ENCODE results near the gene RALY.
"Not testable (repeated sequence)": the region's sequence is repeated elsewhere in the genome, so short reads cannot be mapped to it uniquely, and the experiment has no call there.

RALY gene

DNA sequence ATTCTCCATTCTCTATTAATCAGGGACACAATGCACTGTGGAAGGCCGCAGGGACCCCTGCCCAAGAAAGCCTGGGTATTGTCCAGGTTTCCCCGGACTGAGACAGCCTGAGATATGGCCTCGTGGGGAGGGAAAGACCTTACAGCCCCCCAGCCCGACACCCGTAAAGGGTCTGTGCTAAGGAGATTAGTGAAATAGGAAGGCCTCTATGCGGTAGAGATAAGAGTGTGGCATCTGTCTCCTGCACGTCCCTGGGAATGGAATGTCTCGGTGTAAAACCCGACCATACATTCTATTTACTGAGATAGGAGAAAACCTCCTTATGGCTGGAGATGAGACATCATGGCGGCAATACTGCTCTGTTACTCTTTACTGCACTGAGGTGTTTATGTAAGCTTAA lies 134.1 kb downstream of the RALY start:
- Histone ChIP-seq H3K9me3 (ENCODE audit: insufficient read depth, low read length) (peaks cover 10% of the 10 kb centered on the region; the same call in 1 of the 2 replicates), H3K27me3 (ENCODE audit: insufficient read depth, insufficient read length) (peaks cover 8% of the 10 kb centered on the region), H3K4me1 (ENCODE audit: insufficient read depth, insufficient read length) (no peaks in the 10 kb centered on the region), H3K4me3 (ENCODE audit: insufficient read length, low read depth) (no peak overlapping the region), H3K36me3 (ENCODE audit: insufficient read depth, insufficient read length, low read length) (no peaks in the 10 kb centered on the region), H3K9ac (ENCODE audit: insufficient read length, low read depth) (no peak overlapping the region)
- TF ChIP-seq SUZ12 (IDR thresholded peaks at IDR 0.05; ENCODE audit: extremely low read depth, insufficient read depth, insufficient read length): no peak
- TF ChIP-seq YY1 (IDR thresholded peaks at IDR 0.05; ENCODE audit: insufficient read depth, insufficient read length): no peak
- no peak for TF ChIP-seq ZNF274 (IDR thresholded peaks at IDR 0.05; ENCODE audit: low read depth, low read length)
- DNase-seq (ENCODE audit: low read depth, low spot score): no peak

DNA sequence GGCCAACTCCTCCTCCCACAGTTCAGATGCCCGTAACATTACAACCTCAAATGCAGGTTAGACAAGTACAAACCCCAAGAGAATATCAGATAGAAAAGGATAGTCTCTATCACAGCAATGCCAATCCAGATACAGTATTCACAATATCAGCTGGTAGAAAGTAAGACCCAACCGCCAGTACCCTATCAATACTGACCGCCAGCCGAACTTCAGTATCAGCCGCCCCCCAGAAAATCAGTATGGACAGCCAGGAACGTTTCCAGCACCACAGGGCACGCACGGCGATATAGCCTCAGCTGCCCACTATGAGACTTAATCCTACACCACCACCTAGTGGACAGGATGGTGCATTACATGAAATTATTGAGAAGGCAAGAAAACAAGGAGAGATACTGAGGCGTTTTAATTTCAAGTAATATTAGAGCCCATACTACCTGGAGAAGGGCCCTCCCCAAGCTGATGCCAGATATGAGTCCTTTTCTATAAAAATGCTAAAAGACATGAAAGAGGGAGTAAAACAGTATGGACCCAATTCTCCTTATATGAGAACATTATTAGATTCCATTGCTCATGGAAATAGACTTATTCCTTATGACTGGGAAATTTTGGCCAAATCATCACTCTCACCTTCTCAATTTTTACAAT lies 135.9 kb downstream of the RALY start:
- TF ChIP-seq SUZ12 (IDR thresholded peaks at IDR 0.05; ENCODE audit: extremely low read depth, insufficient read depth, insufficient read length): no peak
- TF ChIP-seq ZNF274 (IDR thresholded peaks at IDR 0.05; ENCODE audit: low read depth, low read length): no peak
- no peak for TF ChIP-seq YY1 (IDR thresholded peaks at IDR 0.05; ENCODE audit: insufficient read depth, insufficient read length)

DNA sequence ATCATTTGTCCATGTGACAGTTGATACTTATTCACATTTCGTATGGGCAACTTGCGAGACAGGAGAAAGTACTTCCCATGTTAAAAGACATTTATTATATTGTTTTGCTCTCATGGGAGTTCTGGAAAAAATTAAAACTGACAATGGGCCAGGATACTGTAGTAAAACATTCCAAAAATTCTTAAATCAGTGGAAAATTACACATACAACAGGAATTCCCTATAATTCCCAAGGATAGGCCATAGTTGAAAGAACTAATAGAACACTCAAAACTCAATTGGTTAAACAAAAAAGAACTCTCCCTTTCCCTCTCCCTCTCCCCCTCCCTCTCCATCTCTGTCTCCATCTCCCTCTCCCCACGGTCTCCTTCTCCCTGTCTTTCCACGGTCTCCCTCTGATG lies 137.8 kb downstream of the RALY start:
- no peaks in the 10 kb centered on the region for H3K4me1 ChIP-seq (ENCODE audit: insufficient read depth, insufficient read length)
- peaks cover 8% of the 10 kb centered on the region for H3K27me3 ChIP-seq (ENCODE audit: insufficient read depth, insufficient read length)
- H3K9ac ChIP-seq (ENCODE audit: insufficient read length, low read depth): no peak overlapping the region
- DNase-seq (ENCODE audit: low read depth, low spot score): no peak
- H3K36me3 ChIP-seq (ENCODE audit: insufficient read depth, insufficient read length, low read length): no peaks in the 10 kb centered on the region
- peaks cover 10% of the 10 kb centered on the region; the same call in 1 of the 2 replicates for H3K9me3 ChIP-seq (ENCODE audit: insufficient read depth, low read length)
- no peak overlapping the region for H3K4me3 ChIP-seq (ENCODE audit: insufficient read length, low read depth)
- no peak for TF ChIP-seq ZNF274 (IDR thresholded peaks at IDR 0.05; ENCODE audit: low read depth, low read length)

More for the DNA sequence above, 135.9 kb downstream of the RALY start:
- Histone ChIP-seq H3K4me3 (ENCODE audit: insufficient read length, low read depth) (no peak overlapping the region), H3K27me3 (ENCODE audit: insufficient read depth, insufficient read length) (peaks cover 8% of the 10 kb centered on the region), H3K9me3 (ENCODE audit: insufficient read depth, low read length) (peaks cover 10% of the 10 kb centered on the region; the same call in 1 of the 2 replicates), H3K36me3 (ENCODE audit: insufficient read depth, insufficient read length, low read length) (no peaks in the 10 kb centered on the region), H3K9ac (ENCODE audit: insufficient read length, low read depth) (peak overlapping the region; percentile 76), H3K4me1 (ENCODE audit: insufficient read depth, insufficient read length) (no peaks in the 10 kb centered on the region)
- peak; percentile 55 for DNase-seq (ENCODE audit: low read depth, low spot score)

DNA sequence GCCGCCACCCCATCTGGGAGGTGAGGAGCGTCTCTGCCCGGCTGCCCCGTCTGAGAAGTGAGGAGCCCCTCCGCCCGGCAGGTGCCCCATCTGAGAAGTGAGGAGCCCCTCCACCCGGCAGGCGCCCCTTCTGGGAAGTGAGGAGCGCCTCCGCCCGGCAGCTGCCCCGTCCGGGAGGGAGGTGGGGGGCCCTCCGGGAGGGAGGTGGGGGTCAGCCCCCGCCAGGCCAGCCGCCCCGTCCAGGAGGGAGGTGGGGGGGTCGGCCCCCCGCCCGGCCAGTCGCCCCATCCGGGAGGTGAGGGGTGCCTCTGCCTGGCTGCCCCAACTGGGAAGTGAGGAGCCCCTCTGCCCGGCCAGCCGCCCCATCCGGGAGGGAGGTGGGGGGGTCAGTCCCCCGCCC lies 138.8 kb downstream of the RALY start:
- not testable (repeated sequence) for H3K9ac ChIP-seq (ENCODE audit: insufficient read length, low read depth); H3K4me3 ChIP-seq (ENCODE audit: insufficient read length, low read depth); DNase-seq (ENCODE audit: low read depth, low spot score); H3K27me3 ChIP-seq (ENCODE audit: insufficient read depth, insufficient read length); H3K4me1 ChIP-seq (ENCODE audit: insufficient read depth, insufficient read length); H3K36me3 ChIP-seq (ENCODE audit: insufficient read depth, insufficient read length, low read length)
- peaks cover 10% of the 10 kb centered on the region; the same call in 1 of the 2 replicates for H3K9me3 ChIP-seq (ENCODE audit: insufficient read depth, low read length)

DNA sequence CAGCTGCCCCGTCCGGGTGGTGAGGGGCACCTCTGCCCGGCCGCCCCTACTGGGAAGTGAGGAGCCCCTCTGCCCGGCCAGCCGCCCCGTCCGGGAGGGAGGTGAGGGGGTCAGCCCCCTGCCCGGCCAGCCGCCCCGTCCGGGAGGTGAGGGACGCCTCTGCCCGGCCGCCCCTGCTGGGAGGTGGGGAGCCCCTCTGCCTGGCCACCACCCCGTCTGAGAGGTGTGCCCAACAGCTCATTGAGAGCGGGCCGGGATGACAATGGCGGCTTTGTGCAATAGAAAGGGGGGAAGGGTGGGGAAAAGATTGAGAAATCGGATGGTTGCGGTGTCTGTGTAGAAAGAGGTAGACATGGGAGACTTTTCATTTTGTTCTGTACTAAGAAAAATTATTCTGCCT lies 139.2 kb downstream of the RALY start:
- H3K9me3 ChIP-seq (ENCODE audit: insufficient read depth, low read length): peaks cover 10% of the 10 kb centered on the region; the same call in 1 of the 2 replicates
- H3K4me1 ChIP-seq (ENCODE audit: insufficient read depth, insufficient read length); H3K9ac ChIP-seq (ENCODE audit: insufficient read length, low read depth); DNase-seq (ENCODE audit: low read depth, low spot score); H3K27me3 ChIP-seq (ENCODE audit: insufficient read depth, insufficient read length); H3K36me3 ChIP-seq (ENCODE audit: insufficient read depth, insufficient read length, low read length); H3K4me3 ChIP-seq (ENCODE audit: insufficient read length, low read depth): not testable (repeated sequence)

DNA sequence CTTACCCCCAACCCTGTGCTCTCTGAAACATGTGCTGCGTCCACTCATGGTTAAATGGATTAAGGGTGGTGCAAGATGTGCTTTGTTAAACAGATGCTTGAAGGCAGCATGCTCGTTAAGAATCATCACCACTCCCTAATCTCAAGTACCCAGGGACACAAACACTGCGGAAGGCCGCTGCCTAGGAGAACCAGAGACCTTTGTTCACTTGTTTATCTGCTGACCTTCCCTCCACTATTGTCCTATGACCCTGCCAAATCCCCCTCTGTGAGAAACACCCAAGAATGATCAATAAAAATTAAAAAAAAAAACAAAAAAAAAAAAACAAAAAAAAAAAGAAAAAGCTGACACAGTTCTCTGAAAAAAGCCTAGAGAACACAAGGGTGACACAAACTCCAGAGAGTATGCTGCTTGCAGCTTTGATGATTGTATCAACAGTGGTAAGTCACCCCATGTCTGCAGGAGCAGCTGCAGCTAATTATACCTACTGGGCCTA lies 139.7 kb downstream of the RALY start:
- not testable (repeated sequence) for H3K36me3 ChIP-seq (ENCODE audit: insufficient read depth, insufficient read length, low read length); DNase-seq (ENCODE audit: low read depth, low spot score); H3K4me3 ChIP-seq (ENCODE audit: insufficient read length, low read depth); H3K27me3 ChIP-seq (ENCODE audit: insufficient read depth, insufficient read length); H3K4me1 ChIP-seq (ENCODE audit: insufficient read depth, insufficient read length); H3K9ac ChIP-seq (ENCODE audit: insufficient read length, low read depth)
- peaks cover 10% of the 10 kb centered on the region; the same call in 1 of the 2 replicates for H3K9me3 ChIP-seq (ENCODE audit: insufficient read depth, low read length)
